GM19099 (cell line): ENCODE measurements around the gene PNPLA7.

Experiments used
- POLR2A ChIP-seq: IDR thresholded peaks from 3 replicates; pipeline ENCODE4 v1.6.1; 2011; ENCODE audit warnings: low read depth; ENCODE audit not compliant: insufficient read length; ENCODE audit errors: extremely low read depth

Gene PNPLA7

GRCh38 chr9:137491735-137492432 lies 58.3 kb downstream of the PNPLA7 start:
- no peak for TF ChIP-seq POLR2A

- no peak for TF ChIP-seq POLR2A
Observed at GRCh38 chr9:137490532-137491186, 59.5 kb downstream of the PNPLA7 start.

DNA sequence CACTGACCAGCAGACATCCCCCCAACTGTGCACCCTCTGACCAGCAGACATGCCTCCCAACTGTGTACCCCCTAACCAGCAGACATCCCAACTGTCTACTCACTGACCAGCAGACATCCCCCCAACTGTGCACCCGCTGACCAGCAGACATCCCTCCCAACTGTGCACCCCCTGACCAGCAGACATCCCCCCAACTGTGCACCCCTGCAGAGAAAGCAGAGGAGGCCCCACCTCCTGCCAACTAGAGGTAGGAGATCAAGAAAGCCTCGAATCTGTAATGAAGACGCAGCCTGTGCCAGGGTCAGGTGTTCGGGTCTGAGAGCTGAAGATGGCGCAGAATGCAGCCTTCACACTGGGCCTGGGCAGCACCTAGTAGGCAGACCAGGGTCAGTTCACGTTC lies 61.3 kb downstream of the PNPLA7 start:
- no peak for TF ChIP-seq POLR2A

DNA sequence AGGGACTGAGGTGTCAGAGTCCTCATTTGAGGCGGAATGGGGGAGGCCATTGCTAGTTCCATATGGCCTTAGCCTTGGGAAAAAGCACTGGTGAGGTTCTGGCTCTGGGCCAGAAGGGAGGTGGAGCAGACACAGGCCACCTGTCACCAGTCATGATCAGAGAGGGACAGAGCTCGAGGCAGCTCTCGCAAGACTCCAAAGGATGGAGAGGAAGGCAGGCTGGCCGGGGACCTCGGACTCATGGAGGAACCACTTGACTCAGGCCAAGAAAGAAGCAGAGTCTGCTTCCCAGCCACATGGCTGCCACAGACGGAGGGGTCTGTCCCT lies 61.9 kb downstream of the PNPLA7 start:
- TF ChIP-seq POLR2A, result no peak

DNA sequence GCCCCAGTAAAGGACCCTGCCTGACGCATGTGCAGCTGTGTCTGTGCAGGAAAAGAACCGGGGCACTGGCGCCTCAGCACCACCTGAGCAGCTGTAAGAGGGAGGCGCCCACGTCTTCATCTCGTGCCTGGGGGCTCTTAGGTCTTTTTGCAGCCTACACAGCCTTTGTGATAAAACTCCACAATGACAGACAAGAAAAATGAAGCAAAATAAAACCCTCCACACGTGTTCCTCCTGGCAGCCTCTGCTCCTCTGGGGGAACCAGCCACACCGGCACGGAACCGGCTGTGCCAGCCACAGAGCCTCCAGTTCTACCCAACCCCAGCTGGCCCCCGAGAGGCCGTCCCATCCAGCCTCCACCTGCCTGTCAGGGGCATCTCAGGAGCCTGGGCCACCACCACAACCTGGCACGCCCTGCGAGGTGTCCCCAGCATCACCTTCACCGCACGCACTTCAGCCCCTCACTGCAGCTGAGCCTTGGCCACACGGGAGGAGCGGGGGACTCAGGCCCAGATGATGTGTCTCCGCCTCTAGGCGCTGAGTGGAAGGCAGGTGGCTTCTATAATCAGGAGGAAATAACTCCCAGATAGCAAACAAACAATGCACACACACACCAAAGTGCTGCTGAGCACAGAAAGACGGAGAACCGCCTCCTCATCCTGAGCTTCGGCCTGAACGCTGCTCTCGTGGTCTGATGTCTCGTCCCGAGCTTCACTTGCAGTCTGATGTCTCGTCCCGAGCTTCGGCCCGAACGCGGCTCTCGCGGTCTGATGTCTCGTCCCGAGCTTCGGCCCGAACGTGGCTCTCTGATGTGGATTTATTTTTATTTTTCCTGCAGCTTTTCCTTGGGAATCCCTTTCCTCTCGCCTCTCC lies 62.5 kb downstream of the PNPLA7 start:
- TF ChIP-seq POLR2A, result no peak

GRCh38 chr9:137486545-137487453 lies 63.4 kb downstream of the PNPLA7 start:
- TF ChIP-seq POLR2A, result no peak

DNA sequence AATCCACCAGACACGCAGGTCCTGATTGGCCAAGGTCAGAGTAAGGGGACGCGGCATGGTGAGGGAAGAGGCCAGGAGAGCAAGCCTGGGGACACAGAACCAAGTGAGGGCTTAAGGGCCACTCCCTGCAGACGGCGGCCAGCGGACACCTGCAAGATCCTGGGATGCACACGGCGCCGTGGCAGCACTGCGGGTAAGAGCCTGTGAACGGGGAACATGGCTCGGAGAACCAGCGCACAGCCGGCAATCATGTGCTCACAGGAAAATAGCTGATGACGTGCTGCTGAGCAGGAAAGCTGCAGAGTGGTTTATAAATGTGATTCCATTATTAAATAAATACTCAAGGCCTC lies 64.1 kb downstream of the PNPLA7 start:
- no peak for TF ChIP-seq POLR2A

GRCh38 chr9:137485343-137486140 lies 64.7 kb downstream of the PNPLA7 start:
- no peak for TF ChIP-seq POLR2A

DNA sequence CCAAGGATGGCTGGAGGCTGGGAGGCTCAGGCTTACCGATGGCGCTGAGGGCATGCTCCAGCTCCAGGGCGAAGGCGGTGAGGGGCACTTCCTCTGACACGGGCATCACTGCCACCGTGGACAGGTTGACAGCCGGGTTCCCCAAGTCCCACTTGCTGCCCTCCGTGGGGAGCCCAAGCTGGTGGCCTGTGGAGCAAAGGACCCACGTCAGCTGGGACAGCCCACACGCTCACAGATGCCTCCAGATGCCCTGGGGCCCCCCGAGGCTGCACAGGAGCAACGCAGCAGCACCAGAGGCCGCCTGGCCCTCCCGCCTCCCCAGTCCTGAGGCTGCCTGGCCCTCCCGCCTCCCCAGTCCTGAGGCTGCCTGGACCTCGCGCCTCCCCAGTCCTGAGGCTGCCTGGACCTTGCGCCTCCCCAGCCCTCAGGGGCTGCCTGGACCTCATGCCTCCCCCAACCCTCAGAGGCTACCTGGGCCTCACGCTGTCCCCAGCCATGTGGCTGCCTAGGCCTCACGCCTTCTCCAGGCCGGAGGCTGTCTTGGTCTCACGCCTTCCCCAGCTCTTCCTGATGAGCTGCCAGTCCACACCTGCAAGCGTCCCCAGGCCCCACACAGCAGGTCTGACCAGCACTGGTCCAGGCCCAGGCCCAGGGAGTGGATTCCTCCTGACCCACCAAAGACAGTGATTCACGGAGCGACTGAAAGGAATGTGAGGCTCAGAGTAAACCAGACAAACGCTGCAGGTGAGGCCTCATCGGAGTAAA lies 65.5 kb downstream of the PNPLA7 start:
- no peak for TF ChIP-seq POLR2A

DNA sequence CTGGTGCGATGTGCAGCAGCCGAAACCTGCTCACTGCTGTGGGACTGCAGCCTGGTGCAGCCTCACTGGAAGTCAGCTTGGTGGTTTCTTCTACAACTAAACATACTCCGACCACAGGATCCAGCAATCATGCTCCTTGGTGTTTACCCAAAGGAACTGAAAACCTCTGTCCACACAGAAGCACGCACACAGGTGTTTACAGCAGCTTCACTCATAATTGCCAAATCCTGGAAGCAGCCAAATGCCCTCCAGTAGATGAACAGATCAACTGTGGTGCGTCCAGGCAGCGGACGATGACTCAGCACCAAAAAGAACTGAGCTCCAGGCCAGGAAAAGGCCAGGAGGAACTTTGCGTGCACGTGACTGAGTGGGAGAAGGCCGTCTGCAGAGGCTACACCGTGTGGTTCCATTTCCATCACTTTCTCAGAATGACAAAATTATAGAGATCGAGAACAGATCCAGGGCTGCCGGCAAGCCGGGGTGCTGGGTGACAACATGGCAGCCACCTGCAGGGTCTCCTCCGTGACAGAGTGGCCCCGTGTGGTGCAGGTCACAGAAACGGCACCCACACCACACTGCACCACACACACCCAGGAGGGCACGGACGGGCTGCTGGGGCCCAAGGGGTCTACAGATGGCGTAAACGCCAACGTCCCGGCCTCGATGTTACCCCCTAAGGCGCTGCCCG lies 68.0 kb downstream of the PNPLA7 start:
- no peak for TF ChIP-seq POLR2A

DNA sequence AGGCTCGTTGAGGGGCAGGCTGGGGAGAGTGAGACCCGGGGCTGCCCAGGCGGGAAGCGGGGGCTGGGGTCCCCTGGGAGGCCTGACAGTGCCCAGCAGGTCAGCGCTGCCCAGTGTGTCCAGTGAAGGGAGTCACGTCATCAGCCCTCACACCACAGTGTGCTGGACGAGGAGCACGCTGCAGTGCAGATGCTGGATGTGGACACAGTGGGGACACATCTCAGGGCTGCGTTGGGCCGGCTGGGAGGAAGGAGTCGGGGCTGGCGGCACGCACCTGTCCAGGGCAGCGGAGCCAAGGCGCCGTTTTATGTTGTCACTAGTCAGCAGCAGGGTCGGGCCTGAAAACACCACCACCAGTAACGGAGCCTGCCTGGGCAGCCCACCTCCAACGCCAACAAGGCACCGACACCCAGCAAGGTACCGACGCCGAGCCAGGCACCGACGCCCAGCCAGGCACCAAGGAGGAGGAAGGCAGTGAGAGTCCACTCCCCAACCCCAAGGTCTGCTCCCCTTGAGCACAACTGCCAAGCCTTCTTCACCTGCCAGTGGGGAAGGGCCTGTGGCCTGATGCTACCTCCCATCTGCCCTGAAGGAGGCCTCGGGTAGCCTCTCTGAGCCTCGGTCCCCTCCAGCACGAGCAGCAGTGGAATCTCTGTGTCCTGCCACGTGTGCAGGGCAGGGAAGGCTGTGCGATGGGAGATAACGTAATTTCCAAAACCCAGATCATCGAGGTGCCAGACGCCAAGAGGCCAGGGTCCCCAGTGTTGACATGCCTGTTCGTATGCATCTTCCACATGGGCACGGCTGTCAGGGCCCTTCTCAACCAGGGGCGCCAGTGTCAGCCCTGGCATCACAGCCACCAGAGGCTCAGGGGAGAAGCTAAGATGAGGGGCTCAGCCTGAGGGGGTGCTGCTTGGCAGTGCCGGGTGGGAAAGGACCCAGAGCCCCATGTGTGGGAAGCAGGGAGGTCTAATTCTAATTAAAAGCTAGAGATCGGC lies 69.2 kb downstream of the PNPLA7 start:
- TF ChIP-seq POLR2A, result no peak
